Limb (tissue), 2 donors: ENCODE data around the gene RAB11FIP5.

ENCODE experiments used
- DNase-seq, 2 donors: peaks; one replicate each; pipeline ENCODE4 v3.0.0-alpha.2; 2016; ENCODE audit errors: extremely low spot score in 2 of 2

Gene RAB11FIP5

GRCh38 chr2:73084971-73085370 lies 27.8 kb downstream of the RAB11FIP5 start:
- no peak for DNase-seq

- no peak for DNase-seq
These were observed 28.6 kb downstream of the RAB11FIP5 start for GRCh38 chr2:73083886-73084800.

GRCh38 chr2:73082523-73083410 lies 30.0 kb downstream of the RAB11FIP5 start:
- DNase-seq: no peak

DNA sequence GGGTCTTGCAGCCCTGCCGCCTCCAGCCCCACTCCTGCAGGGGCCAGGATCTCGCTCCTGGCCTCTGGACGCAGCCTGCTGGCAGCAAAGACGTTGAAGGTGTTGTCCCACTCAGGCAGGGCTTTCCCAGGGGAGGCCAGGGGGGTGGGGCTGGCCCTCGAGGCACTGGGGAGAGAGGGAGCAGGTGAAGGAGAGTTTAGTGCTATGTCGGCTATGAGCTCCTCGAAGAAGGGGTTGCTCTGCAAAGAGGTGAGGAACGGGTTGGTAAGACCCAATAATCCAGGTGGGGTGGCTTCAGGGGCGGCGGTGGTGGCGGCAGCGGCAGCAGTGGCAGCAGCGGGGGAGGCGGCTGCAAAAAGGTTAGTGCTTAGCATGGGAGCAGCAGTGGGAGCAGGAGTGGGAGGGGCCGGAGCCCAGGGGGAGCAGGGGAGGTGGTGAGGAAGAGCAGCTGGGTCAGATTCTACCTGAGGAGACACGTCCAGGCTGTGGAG lies 31.5 kb downstream of the RAB11FIP5 start:
- DNase-seq: no peak

GRCh38 chr2:73080321-73081131 lies 32.2 kb downstream of the RAB11FIP5 start:
- DNase-seq: no peak

GRCh38 chr2:73079636-73080035 lies 33.1 kb downstream of the RAB11FIP5 start:
- no peak for DNase-seq

- no peak for DNase-seq
These were observed 34.0 kb downstream of the RAB11FIP5 start for GRCh38 chr2:73078457-73079411.

DNA sequence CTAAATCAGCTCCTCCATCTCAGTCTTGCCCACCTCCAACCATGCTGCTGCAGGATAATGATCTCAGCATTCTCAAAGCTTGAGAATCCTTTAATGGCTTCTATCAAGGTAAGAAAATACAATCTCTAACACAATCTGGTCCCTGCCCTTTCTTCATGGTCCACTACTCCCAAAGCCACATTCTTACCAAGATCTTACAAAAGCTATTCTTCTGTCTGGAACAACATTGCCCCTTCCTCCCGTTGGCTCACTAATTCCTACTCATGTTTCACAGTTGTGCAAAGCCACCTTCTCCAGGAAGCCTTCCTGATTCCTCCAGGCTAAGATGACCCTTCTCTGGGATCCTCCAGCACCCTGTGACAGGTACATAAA lies 35.3 kb downstream of the RAB11FIP5 start:
- DNase-seq: no peak

- DNase-seq: no peak
These were observed 35.9 kb downstream of the RAB11FIP5 start for GRCh38 chr2:73076701-73077423.

- no peak for DNase-seq
These were observed 37.0 kb downstream of the RAB11FIP5 start for GRCh38 chr2:73075477-73076373.

- DNase-seq: no peak
These were observed 38.4 kb downstream of the RAB11FIP5 start for GRCh38 chr2:73074110-73075069.

- DNase-seq: no peak
These were observed 40.3 kb downstream of the RAB11FIP5 start for GRCh38 chr2:73072416-73072815.

DNA sequence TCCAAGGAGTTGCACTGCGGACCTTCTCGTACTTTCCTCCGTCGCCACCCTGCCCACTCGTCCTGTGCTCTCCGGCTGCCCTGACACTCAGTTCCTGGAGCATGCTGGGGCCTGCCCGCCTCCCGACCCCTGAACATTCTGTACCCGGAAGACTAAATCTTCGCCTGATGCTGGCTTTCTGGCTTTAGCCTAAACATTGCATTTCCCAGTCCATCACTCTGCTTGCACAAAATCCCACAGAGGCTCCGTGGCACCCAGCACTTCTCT lies 40.7 kb downstream of the RAB11FIP5 start:
- peak in 1 of 2 donors; percentile 18 for DNase-seq

- DNase-seq: peak; percentile 98 to 99
These were observed 41.2 kb downstream of the RAB11FIP5 start, which contains the start of gene SFXN5 for GRCh38 chr2:73071360-73072128. SFXN5 (minus strand) TSS chr2:73071712; CDS start chr2:73071705, 7 bp downstream.

DNA sequence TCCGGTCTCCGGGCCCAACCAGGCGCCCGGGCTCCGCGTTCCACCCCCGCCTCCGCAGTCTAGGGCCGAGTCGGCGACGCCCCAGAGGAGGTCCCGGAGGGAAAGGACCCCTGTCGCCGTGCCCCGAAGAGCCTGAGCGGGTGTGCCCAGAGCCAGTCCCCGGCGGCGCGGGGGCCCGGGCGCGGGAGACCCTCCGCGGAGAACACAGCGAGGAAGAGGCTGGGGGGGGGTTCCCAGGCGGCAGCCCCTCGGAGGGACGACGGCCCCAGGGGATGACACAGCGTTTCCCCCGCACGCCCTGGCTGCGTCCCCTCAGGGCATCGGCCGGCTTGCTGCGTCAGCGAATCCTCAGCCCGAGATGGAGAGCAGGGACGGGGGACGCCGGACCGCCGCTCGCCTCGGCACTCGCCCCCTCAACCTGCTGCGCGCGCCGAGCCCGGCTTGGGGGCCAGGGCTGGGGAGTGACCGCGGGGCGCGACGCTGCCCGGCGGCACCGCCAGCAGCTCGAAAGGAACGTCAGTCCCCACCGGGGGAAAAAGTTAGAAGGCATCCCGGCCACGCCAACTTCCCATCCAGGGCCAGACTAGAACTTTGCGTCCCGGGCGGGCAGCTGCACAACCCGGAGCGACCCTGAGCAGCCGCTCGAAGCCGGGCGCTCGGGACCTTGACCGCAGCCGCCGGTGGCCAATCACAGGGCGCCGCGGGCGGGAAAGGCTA lies 41.9 kb downstream of the RAB11FIP5 start:
- DNase-seq: peak in 1 of 2 donors; percentile 71
